HUES64 (cell line): ENCODE measurements around the gene ZNF354C.

Experiments used
- H3K27ac ChIP-seq: 2 replicates; pipeline ENCODE4 v1.7.0; 2013; ENCODE audit warnings: low read depth, low read length, inconsistent platforms
- H3K27me3 ChIP-seq: 2 replicates; pipeline ENCODE4 v1.6.1; 2013; ENCODE audit warnings: mild to moderate bottlenecking, low read length; ENCODE audit not compliant: insufficient read depth
- H3K36me3 ChIP-seq: 2 replicates; pipeline ENCODE4 v1.6.1; 2013; ENCODE audit warnings: mild to moderate bottlenecking, low read length; ENCODE audit not compliant: insufficient read depth
- H3K4me1 ChIP-seq: 2 replicates; pipeline ENCODE4 v1.6.1; 2013; ENCODE audit warnings: mild to moderate bottlenecking, low read length, moderate library complexity; ENCODE audit not compliant: insufficient read depth
- H3K4me3 ChIP-seq: 2 replicates; pipeline ENCODE4 v1.5.1; 2013; ENCODE audit warnings: mild to moderate bottlenecking, low read length, moderate library complexity
- H3K9ac ChIP-seq: 2 replicates; pipeline ENCODE4 v1.6.1; 2013; ENCODE audit warnings: mild to moderate bottlenecking, low read depth, low read length
- H3K9me3 ChIP-seq: 2 replicates; pipeline ENCODE4 v1.6.1; 2013; ENCODE audit warnings: low read depth, low read length; ENCODE audit not compliant: insufficient read depth
- WGBS: fragments of 150-250, 120-280 bp; methylation state at CpG from one replicate; pipeline ENCODE4 v1.1.7; 2013; ENCODE audit warnings: missing lambda C conversion rate; 5-methylcytosine and 5-hydroxymethylcytosine counted together

The ZNF354C gene

DNA sequence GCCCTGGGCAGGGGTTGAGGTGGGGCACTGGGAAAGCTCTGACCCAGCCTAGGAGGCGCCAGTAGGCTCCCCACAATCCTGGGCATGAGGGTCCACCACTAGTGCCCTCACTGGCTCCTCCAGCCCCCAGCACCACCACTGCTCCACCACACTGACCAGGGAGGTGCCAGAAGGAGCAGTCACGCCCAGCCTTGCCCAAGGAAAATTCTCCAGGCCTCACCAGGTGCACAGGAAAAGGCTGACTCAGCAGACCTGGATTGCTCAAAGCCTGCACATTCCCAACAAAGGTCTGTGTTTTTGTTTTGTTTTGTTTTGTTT lies 62.9 kb downstream of the ZNF354C start:
- Histone ChIP-seq H3K9me3 (peaks cover 22% of the 10 kb centered on the region), H3K4me3 (no peak overlapping the region), H3K36me3 (no peaks in the 10 kb centered on the region), H3K4me1 (no peaks in the 10 kb centered on the region), H3K27me3 (no peaks in the 10 kb centered on the region), H3K27ac (no peak overlapping the region), H3K9ac (no peak overlapping the region)
- WGBS: 66% methylated on average over 2 of the region's 2 CpGs

DNA sequence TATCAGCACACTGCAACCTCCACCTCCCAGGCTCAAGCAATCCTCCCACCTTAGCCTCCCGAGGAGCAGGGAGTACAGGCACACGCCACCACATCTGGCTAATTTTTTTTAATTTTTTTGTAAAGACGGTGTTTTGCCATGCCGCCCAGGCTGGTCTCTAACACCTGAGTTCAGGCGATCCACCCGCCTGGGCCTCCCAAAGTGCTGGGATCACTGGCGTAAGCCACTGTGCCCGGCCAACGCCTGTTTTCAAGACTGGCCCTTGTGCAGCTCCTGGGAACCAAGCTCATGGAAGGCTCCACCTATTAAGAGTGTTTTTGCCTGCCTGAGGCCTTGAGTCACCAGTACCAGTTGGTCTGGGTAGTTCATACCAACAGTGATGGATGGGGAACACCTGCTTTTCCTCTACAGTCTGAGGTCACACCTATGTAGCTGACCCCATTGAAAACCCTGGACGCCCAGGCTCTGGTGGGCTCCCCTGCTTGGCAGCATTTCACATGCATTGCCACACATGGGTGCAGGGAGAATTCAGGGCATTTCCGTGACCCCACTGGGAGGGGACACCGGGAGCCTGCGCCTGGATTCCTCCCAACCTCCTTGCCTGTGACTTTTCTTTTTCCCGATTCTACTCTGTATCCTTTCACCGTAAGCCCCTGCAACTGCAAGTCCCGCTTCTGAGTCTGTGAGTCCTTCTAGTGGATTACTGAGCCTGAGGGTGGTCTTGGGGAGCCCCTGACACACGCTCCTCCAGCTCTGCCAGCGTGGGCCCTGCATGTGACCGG lies 63.5 kb downstream of the ZNF354C start:
- 92% methylated on average over 19 of the region's 19 CpGs for WGBS
- Histone ChIP-seq H3K27me3 (no peaks in the 10 kb centered on the region), H3K27ac (no peak overlapping the region), H3K9ac (no peak overlapping the region), H3K4me1 (no peaks in the 10 kb centered on the region), H3K36me3 (no peaks in the 10 kb centered on the region), H3K9me3 (peaks cover 20% of the 10 kb centered on the region), H3K4me3 (no peak overlapping the region)

DNA sequence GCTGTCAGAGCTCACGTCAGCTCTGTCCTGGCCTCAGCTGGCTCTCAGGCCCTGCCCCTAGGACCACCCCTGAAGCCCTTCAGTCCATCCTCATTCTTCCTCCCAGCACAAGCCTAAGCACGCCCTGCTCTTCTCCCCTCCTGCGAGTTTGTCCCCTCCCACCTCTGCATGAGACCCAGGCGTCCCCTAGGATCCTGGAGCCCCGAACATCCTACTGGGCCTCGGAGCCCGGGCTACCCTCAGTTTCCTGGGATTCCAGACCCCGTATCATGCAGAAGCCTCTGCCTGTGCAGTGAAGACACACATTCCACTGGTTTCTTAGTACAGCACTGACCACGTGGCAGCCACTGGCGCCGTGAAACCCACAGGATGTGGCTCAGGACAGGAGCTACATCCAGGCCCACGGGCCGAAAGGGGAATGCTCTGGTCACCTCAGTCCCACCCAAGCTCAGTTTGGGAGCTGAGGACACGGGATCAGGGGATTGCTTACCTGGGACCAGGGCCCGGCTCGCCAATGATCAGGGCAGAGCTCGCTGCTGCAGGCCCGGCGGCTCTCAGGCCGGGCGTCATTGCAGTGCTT lies 64.2 kb downstream of the ZNF354C start:
- Histone ChIP-seq H3K27ac (no peak overlapping the region), H3K4me1 (no peaks in the 10 kb centered on the region), H3K36me3 (no peaks in the 10 kb centered on the region), H3K9me3 (peaks cover 17% of the 10 kb centered on the region), H3K4me3 (no peak overlapping the region), H3K9ac (no peak overlapping the region), H3K27me3 (no peaks in the 10 kb centered on the region)
- WGBS: 93% methylated on average over 21 of the region's 21 CpGs

DNA sequence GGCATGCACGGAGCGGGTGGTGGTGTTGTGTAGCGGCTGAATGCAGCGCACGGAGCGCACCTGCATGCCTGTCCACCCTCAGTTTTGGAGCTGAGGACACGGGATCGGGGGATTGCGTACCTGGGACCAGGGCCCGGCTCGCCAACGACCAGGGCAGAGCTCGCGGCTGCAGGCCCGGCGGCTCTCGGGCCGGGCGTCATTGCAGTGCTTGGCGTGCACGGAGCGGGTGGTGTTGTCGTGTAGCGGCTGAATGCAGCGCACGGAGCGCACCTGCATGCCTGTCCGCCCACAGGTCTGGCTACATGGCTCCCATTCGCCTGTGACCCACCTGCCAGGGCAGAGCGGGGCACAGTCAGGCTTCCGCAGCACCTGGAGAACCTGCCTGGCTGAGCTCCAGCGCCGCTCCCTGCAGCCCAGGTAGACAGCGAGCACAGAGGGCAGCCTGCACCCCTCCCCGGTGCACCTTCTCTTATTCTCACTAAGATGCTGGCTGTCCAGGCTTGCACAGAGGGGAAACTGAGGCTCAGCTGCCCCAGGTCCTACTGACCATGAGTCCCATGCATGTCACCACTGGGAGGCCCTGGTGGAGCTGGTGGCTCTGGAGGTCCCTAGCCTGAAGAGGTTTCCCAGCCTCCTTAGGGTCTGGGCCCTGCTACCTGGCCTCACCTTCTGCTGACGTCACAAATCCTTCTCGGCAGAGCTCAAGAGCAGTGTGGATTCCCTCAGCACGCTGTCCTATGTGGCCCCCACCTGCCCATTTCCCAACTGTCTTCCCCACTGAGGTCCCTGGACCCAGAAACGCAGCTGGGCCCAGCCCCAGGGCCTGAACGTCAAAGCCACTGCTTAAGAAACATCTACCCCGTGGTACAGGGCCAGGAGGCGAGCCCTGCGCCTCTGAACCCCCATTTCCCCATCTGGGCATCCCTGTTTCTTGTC lies 64.9 kb downstream of the ZNF354C start:
- Histone ChIP-seq H3K27me3 (no peaks in the 10 kb centered on the region), H3K9ac (no peak overlapping the region), H3K4me3 (no peak overlapping the region), H3K9me3 (peaks cover 15% of the 10 kb centered on the region), H3K27ac (no peak overlapping the region), H3K36me3 (no peaks in the 10 kb centered on the region), H3K4me1 (no peaks in the 10 kb centered on the region)
- WGBS: 93% methylated on average over 43 of the region's 43 CpGs

DNA sequence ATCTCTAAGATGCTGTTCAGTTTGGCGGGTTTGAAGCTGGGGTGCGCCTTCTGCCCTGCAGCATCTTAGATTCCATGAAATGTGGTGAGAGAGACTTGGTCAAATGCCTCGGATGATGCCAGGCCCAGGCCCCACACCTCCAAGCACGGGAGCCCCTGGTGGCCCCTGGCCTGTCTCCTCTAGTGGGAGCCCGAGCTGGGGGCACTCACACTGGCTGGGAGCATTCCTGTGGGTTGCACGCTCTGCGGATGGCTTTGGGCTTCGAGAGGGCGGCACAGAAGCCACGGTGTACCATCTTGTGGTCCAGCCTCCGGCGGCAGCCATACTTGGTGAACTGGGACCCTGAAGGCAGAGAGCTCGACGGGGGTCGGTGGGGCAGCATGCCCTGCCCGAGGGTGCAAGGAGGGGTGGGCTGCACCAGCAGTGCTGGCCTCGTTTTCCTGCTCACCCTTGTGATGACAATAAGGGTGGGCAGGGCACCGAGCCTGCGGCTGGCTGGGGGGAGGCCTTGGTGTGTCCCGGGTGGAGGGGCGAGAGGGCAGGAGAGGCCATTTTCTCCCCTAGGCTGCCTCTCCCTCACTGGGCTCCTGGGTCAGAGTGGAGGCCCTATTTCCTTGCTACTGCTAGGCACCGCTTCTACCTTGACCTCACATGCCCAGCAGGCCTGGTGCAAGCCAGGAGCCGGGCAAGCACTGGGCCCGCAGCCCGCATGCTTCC lies 65.8 kb downstream of the ZNF354C start:
- Histone ChIP-seq H3K9ac (no peak overlapping the region), H3K4me3 (no peak overlapping the region), H3K4me1 (no peaks in the 10 kb centered on the region), H3K27ac (no peak overlapping the region), H3K9me3 (peaks cover 15% of the 10 kb centered on the region), H3K27me3 (no peaks in the 10 kb centered on the region), H3K36me3 (no peaks in the 10 kb centered on the region)
- WGBS: 91% methylated on average over 25 of the region's 25 CpGs

DNA sequence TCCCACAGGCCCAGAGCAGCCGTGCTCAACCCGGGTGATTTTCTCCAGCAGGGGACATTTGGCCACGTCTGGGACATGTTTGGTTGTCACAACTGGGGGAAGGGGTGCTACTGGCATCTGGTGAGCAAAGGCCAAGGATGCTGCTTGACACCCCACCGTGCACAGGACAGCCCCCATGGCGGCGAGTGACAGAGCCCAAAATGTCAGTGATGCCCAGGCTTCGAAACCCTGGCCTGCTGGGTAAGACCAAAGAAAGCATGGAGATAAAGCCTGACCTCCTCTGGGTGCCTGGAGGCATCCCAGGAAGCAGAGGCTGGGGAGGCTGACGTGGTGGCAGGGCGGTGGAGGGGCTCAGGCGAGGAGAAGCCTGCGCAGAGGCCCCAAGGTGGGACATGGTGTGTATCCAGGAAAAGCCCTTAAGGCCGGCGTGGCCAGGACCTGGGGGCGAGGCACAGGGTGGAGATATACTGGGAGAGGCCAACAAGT lies 66.4 kb downstream of the ZNF354C start:
- H3K4me1 ChIP-seq: no peaks in the 10 kb centered on the region
- no peak overlapping the region for H3K27ac ChIP-seq
- H3K4me3 ChIP-seq: no peak overlapping the region
- 87% methylated on average over 14 of the region's 14 CpGs for WGBS
- H3K9ac ChIP-seq: no peak overlapping the region
- no peaks in the 10 kb centered on the region for H3K27me3 ChIP-seq
- peaks cover 15% of the 10 kb centered on the region for H3K9me3 ChIP-seq
- no peaks in the 10 kb centered on the region for H3K36me3 ChIP-seq

DNA sequence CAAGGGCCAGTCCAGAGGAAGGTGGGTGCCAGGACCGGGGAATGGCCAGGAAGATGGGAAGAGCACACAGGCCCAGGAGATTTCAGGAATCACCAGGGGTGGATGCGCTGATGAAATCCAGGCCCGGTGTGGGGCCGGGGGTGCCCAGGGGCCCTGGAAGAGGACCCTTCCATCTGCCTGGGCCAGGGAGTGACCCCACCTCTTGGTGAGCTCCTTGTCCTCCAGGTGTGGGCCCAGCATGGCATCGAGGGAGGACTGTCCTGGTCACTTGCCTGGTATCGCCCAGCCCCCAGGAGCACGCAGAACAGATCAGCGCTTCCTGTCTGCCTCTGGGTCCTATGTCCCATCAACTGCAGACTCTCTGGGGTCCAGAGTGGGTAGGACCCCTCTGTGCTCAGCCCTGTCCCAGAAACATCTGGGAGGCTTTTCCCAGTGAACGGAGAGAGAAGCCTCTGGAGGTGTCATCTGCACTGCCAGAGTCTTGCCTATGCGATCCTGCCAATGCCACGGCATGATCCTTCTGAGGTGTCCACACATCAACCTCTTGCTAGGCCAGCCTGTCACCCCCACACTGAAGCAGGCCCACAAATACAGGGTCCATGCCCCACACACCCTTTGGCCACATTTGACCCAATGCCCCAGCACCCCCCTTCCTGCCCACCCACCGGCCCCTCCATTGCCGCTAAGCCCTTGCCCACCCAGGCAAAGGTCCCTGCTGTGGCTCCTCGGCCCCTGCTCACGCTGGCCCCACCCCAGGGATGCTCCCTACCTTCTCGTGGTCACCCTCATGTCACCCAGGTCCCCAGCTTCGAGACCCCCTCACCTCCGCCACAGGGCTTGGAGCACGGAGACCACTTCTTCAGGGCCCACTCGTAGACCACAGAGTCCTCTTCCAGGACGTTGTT lies 67.2 kb downstream of the ZNF354C start:
- Histone ChIP-seq H3K27me3 (no peaks in the 10 kb centered on the region), H3K9me3 (peaks cover 15% of the 10 kb centered on the region), H3K27ac (no peak overlapping the region), H3K4me1 (no peaks in the 10 kb centered on the region), H3K4me3 (no peak overlapping the region), H3K9ac (no peak overlapping the region), H3K36me3 (no peaks in the 10 kb centered on the region)
- 91% methylated on average over 21 of the region's 21 CpGs for WGBS

DNA sequence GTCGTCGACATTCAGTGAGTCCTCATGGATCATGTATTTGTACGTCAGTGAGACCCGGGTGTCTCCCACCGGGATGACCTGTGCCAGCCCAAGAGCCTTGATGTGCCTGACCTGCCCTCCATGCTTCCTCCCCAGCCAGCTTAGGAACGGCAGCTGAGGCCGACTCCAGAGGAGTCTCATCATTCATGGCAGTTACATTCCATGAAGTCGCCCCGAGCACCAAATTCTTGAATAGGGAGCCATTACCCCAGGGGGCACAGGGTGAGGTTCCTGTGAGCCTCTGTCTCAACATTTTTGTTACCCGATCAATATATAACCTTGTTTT lies 67.8 kb downstream of the ZNF354C start:
- H3K36me3 ChIP-seq: no peaks in the 10 kb centered on the region
- WGBS: 90% methylated on average over 9 of the region's 10 CpGs
- H3K9me3 ChIP-seq: peaks cover 13% of the 10 kb centered on the region

DNA sequence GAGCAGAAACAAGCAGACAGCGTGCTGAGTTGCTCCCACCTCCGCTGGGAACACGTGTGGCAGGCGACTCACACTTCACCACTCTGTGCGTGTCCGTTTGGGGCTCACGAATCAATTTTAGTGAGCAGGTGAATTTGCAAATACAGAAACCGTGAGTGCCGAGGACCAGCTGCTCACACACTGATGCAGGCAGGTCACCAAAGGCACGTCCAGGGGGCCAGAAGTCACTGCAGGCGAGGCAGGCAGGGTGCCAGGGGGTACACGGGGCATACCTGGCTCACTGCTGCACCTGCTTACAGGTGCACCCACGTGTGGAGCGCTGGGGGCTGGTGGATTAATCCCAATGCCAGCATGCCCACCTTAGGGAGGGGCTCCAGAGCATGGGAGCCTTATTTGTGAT lies 68.8 kb downstream of the ZNF354C start:
- Histone ChIP-seq H3K9ac (no peak overlapping the region), H3K4me3 (no peak overlapping the region), H3K9me3 (peaks cover 9% of the 10 kb centered on the region; the same call in 1 of the 2 replicates), H3K27ac (no peak overlapping the region), H3K36me3 (no peaks in the 10 kb centered on the region), H3K27me3 (no peaks in the 10 kb centered on the region), H3K4me1 (no peaks in the 10 kb centered on the region)
- 89% methylated on average over 14 of the region's 14 CpGs for WGBS

More for the DNA sequence above, 67.8 kb downstream of the ZNF354C start:
- no peaks in the 10 kb centered on the region for H3K4me1 ChIP-seq
- H3K27me3 ChIP-seq: no peaks in the 10 kb centered on the region
- H3K4me3 ChIP-seq: no peak overlapping the region
- no peak overlapping the region for H3K9ac ChIP-seq
- H3K27ac ChIP-seq: no peak overlapping the region

DNA sequence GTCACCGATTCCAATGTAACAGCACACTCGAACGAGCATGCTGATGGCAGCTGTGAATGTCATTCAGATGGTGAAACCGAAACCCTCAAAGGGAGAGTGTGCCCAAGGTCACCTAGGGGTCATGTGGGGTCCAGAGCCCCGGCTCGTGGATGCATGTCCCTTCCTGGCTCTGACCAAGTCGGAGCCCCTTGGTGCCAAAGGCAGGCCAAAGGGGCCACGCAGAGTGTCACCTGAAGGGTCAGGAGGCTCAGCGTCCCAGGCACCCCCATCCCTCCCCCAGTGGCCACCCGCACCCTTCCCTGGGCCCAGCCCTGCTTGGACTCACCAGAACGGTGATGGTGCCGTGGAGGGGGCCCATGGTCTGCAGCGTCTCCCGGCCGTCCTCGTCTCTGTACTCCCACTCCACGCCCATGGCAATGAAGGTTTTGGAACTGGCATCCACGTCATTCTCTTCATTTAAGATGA lies 69.5 kb downstream of the ZNF354C start:
- 94% methylated on average over 18 of the region's 18 CpGs for WGBS
- no peaks in the 10 kb centered on the region for H3K4me1 ChIP-seq
- no peak overlapping the region for H3K27ac ChIP-seq
- no peaks in the 10 kb centered on the region for H3K27me3 ChIP-seq
- peaks cover 4% of the 10 kb centered on the region; the same call in 1 of the 2 replicates for H3K9me3 ChIP-seq
- H3K4me3 ChIP-seq: no peak overlapping the region
- no peak overlapping the region for H3K9ac ChIP-seq
- no peaks in the 10 kb centered on the region for H3K36me3 ChIP-seq
